Hematopoietic multipotent progenitor cell treated with erythropoietin and hydrocortisone succinate and interleukin-3 and kit ligand, for 8 days (in vitro differentiated cells): ENCODE results near the gene DLG2.
"Not testable (repeated sequence)": the region's sequence is repeated elsewhere in the genome, so short reads cannot be mapped to it uniquely, and the experiment has no call there.

ENCODE experiments used
- DNase-seq: peaks from one replicate; pipeline ENCODE4 v3.0.0-alpha.2; 2015

Gene DLG2

DNA sequence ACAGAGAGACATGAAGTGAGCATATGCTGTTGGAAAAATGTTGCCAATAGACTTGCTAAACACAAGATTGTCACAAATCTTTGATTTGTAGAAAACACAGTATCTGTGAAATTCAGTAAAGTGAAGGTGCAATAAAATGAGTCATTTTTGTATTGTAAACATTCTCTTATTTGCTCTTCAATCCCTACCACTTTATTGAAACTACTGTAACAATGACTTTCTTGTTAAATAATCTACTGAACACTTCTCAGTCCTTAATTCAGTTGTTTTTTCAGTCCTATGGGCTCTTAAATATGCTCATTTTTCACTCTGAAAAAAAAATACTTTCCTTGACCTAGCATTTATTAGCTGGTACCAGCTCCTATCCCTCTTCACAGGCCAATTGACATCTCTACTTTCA, 531.9 kb downstream of the DLG2 start:
- DNase-seq = no peak

GRCh38 chr11:85094795-85095194, 532.3 kb downstream of the DLG2 start:
- no peak for DNase-seq

DNA sequence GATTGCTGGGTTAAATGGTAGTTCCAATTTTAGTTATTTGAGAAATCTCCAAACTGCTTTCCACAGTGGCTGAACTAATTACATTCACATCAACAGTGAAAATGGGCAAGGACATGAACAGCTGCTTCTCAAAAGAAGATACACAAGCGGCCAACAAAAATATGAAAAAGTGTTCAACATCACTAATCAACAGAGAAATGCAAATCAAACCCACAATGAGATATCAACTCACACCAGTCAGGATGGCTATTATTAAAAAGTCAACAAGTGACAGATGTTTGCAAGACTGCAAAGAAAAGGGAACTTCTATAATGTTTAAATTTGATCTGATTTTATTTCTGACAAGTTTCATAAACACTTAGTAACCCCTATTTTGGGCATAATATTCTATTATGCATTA, 537.5 kb downstream of the DLG2 start:
- DNase-seq = no peak

GRCh38 chr11:85088286-85088685, 538.9 kb downstream of the DLG2 start:
- DNase-seq = no peak

DNA sequence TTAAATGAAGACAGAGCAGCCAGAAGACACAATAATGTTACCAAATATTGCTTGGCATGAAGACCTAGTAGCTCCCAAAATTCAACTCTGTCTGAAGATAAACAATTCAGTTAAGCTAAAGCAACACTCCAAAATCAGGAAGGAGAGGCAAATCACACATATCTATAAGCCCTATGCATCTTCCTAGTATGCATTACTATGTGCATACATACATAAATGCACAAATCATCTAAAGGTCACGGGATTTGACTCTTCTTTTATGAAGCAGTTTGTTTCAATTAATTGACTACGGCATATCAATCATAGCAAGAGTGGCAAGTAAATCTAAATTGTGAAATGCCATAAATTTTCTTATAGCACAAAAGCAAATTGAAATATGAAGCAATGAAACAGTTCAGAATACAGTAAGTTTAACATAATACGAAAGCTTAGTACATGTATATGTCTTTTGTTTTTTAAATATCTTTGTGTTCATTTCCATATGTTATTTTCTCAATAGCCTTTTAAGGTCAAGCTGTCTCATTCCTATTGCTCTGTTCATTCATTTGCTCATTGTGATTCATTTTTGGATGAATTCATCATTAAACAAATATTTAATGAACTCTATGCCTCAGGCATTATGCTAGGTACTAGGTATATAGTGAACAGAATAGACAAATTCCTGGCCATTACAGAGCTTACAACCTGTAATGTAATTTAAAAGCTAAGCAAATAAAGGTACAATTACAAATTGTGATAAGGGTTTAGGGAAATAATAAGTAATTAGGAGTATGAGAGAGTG, 540.5 kb downstream of the DLG2 start:
- DNase-seq = no peak

DNA sequence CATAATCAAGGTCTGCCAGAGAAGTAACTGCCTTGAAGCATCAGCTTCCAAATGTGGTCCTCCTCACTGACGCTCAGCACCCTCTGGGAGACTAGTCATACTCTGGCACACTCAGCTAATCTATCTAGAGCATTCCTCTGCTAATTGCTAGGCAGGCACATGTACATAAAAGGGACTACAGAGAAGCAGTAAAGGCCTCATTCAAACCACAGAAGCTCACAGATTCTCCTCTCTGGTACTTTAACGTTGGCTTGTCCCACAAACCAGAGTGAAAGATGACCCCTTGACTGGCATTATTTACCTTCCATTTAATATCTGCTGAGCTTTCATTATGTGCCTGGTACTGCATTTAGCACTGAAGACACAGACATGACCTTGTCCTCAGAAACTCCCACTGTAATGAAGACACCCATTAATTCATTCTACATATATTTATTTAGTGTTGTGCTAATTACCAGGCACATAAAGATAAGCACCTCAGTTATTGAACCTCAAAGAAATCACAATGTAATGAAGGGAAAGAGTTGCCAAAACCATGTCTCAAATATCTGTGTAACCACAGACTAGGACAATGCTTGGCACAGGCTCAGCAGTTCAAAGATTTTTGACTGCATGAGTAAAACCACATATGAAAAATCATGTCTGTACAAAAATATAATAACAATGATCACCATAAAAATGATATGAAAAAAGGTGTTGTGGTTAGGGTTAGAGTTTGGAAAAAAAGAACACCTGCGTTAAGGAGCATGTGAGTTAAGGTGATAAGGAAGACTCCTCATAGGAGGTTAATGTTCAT, 550.4 kb downstream of the DLG2 start:
- DNase-seq = no peak

GRCh38 chr11:85062659-85063058, 564.5 kb downstream of the DLG2 start:
- no peak for DNase-seq

GRCh38 chr11:85052636-85053035, 574.5 kb downstream of the DLG2 start:
- no peak for DNase-seq

GRCh38 chr11:85048801-85049200, 578.3 kb downstream of the DLG2 start:
- DNase-seq = no peak

DNA sequence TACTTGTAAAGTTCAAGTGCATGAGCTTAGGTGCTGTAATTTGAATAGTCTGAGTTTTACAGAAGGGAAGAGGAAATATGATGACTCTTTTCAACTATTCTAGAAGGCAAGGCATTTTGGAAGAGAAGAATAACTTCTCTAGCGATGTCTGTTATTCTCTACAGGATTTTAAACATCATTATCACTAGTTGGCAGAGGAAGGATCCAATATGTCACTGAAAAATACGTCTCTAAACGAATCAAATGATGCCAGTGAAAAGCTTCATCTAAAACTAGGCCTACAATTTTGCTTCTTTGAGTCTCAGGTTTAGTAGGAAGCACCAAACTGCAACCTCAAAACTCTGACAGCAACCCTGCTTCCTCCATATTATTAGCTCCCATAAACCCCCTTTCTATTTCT, 581.4 kb downstream of the DLG2 start:
- no peak for DNase-seq

DNA sequence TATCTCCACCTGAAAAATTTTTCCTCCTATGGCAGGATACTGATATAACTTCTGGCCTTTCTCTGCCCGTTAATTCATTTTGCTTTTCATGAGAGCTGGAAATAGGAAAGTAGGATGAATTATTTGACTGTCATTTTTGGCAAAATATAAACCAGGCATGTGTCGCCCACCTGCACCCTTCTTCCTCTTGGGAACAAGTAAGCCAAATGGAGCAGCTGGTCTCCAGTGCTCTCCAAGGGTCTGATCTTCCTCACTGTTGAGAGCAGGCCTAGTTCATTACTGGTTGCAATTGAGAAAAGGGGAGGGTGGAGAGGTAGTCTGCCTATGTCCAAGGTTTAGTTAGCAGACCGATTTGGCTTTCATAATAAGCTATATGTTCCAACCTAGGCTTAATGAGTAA, 582.2 kb downstream of the DLG2 start:
- no peak for DNase-seq

GRCh38 chr11:85042361-85042760, 584.8 kb downstream of the DLG2 start:
- DNase-seq = no peak

DNA sequence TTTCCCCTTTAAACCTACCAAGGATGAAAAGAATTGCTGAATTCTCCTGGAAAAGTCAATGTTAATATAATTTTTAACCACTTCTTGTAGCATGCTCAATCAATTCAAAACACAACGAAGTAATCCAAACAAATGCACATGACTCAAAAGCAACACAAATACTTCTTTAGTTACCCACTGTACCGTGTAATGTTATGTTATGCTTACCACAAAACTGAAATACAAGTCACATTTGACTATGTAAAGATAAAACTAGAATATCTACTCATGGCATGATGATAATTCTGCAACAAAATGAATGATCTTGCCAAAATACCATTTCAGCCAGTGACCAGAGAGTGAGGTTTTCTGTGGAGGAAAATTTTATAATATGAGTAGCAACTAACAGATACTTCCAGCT, 587.0 kb downstream of the DLG2 start:
- no peak for DNase-seq

DNA sequence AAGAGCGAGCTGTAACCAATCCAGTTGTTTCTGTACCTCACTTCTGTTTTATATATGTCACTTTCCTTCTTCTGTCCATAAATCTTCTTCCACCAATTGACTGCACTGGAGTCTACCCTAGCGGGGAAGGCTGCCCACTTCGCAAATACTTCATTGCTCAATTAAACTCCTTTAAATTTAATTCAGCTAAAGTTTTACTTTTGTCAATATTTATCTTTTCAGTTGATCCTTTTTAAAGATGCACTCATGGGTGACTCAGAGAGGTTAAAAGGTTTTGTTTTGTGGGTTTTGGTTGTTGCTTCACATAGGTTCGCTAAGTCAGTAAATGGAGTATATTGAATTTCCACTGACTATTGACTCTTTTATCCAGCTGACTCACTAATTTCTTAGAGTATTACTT, 597.2 kb downstream of the DLG2 start:
- DNase-seq = no peak

DNA sequence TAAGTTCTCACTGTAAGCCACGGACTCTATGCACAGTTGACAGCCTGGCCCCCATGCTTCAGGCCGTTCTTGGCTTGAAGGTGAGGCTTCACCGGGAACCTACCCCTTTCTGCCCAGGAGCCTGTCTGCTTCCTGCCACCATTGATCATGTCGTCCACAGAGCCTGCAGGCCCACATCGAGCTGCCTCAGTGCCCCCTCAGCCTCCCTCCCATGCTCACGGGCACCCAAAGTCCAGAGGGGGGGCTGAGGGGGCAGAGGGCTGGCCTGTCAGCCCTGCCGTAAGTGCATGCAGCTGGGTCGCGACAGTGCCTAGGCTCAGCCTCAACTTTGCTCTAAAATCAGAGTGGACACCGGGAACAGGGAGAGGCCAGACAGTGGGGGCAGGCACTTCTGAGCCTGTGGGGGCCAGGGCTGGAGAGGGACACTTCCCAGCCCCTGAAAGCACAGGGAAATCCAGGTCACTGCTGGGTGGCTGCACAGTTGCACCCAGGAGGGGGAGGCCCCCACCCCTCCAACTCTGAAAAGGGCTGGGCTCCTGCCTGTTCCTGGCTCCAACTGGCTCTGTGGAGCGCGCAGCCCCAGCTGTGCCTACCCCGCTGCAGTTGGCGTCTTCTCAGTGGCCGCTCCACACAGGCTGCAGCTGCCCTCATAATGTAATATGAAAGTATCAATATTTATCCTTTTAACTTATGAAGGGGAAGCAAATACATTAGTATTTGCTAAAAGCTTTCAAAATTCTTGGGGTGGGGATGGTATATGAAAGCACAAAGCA, 598.6 kb downstream of the DLG2 start:
- no peak for DNase-seq

DNA sequence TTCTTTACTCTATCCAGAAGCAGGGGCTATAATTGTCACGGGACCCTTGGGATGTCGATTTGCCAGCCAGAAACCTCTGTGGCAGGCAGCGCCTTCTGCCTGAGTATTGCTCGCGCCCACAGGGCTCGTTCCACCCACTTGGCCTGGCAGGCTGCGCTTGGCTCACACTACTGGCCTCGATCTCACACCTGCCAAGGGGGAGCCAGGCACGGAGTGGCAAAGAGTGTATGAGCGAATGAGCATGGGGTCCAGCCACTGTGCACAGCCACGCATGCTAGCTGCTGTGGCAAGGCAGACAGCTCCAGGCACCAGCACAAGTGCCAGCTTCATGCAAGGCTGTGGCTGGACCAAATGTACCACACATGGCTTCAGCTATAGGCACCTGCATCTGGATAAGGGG, 599.8 kb downstream of the DLG2 start:
- no peak for DNase-seq

DNA sequence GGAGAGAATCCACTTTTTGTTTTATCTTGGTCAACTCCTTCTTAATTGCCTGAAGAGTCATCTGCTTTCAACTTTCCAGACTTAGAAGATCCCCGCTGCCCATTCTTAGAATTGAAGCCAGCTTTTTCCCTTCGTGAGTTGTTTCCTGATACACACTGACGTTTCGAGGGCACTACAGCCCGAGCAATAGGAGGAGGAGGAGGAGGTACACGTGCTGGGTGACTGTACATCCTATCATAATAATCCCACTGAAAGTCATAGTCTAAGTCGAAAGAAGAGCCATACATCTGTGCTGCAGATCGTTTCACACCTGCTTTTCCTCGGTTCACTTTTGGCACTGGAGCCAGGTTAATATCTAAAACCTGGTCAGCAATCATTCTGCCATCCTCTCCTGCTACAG, 606.1 kb downstream of the DLG2 start:
- DNase-seq = no peak

DNA sequence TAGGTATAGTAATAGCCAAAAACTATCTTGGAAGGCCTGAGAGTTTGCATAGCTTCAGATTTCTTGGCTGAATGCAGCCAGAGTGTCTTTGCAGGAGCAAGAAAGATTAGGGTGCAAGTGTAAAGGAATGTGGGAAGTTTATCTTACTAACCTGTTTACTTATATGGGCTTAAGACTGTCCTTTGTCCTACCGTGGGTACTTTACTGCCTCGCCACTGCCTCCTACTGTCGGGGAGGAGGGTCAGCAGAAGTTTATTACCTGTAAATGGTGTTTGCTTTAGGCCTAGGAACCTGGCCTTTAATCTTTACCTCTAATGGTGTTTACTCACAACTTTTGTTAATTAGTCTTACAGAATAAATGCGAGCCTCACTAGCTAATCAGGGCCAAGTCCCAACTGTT, 633.8 kb downstream of the DLG2 start:
- DNase-seq = no peak

- no peak for DNase-seq
Observed at GRCh38 chr11:84990141-84990540, 637.0 kb downstream of the DLG2 start.

GRCh38 chr11:84987686-84988187, 639.4 kb downstream of the DLG2 start:
- not testable (repeated sequence) for DNase-seq

- no peak for DNase-seq
Observed at GRCh38 chr11:84981301-84981700, 645.8 kb downstream of the DLG2 start.

- DNase-seq = no peak
Observed at GRCh38 chr11:84969103-84969502, 658.0 kb downstream of the DLG2 start.

GRCh38 chr11:84965484-84965883, 661.7 kb downstream of the DLG2 start:
- DNase-seq = no peak

- no peak for DNase-seq
Observed at GRCh38 chr11:84963240-84963639, 663.9 kb downstream of the DLG2 start.
